Body of pancreas (tissue), 4 donors: ENCODE data around the gene ERVW-1.

Experiments used
- POLR2A ChIP-seq, 3 donors: fragments of 450-650 bp; IDR thresholded peaks; one replicate each; pipeline ENCODE4 v1.6.1; 2016; ENCODE audit warnings: antibody characterized with exemption in 3 of 3, mild to moderate bottlenecking in 2 of 3
- TF ChIP-seq, protein P1 (sequence below), 7 experiments: fragments of 450-650 bp in 4 of 7; fragments of 200-600 bp in 3 of 7; sonication (generic) in 3 of 7; IDR thresholded peaks; one replicate each; pipeline ENCODE4 v1.5.1; 2016 to 2019; ENCODE audit warnings: antibody characterized with exemption in 7 of 7

DNA sequence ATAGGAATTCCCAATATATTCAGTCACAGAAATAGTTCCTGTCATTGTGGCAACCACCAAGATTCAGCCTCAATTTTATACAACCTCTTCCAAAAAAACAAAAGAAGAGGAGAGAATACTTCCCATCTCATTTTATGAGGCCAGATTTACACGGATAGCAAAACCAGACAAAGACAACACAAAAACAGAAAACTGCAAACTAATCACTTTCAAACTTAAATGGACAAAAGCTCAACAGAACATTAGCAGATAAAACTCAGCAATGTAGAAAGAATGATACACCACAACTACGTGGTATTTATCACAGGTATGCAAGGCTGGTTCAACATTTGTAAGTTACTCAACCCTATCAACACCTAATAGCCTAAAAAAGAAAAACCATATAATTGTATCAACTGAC lies 28.6 kb upstream of the ERVW-1 start:
- TF ChIP-seq, protein P1, sequence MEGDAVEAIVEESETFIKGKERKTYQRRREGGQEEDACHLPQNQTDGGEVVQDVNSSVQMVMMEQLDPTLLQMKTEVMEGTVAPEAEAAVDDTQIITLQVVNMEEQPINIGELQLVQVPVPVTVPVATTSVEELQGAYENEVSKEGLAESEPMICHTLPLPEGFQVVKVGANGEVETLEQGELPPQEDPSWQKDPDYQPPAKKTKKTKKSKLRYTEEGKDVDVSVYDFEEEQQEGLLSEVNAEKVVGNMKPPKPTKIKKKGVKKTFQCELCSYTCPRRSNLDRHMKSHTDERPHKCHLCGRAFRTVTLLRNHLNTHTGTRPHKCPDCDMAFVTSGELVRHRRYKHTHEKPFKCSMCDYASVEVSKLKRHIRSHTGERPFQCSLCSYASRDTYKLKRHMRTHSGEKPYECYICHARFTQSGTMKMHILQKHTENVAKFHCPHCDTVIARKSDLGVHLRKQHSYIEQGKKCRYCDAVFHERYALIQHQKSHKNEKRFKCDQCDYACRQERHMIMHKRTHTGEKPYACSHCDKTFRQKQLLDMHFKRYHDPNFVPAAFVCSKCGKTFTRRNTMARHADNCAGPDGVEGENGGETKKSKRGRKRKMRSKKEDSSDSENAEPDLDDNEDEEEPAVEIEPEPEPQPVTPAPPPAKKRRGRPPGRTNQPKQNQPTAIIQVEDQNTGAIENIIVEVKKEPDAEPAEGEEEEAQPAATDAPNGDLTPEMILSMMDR (IDR thresholded peaks at IDR 0.05), result no peak
- TF ChIP-seq POLR2A (IDR thresholded peaks at IDR 0.05), result no peak
